GM13976 (cell line): ENCODE results near the gene KLK6.

ENCODE experiments used
- DNase-seq: peaks from one replicate; pipeline ENCODE4 v3.0.0; 2012; ENCODE audit warnings: low spot score
- in situ Hi-C: fragments of 300-500 bp; cut with MboI; formaldehyde crosslinking; loops from one replicate; pipeline ENCODE4 v1.12.0; 2022; ENCODE audit warnings: low sequenced_read_pairs, mixed read lengths, inconsistent platforms; ENCODE audit not compliant: unreplicated experiment
- TF ChIP-seq, protein P1 (sequence below): IDR thresholded peaks from 2 replicates; pipeline ENCODE4 v1.5.1; 2012; ENCODE audit warnings: borderline replicate concordance, mild to moderate bottlenecking; ENCODE audit not compliant: insufficient read depth; ENCODE audit errors: extremely low read depth, missing control alignments, control extremely low read depth

The KLK6 gene

GRCh38 chr19:50968716-50969412 is 527 bp downstream of the KLK6 start:
- TF ChIP-seq, protein P1, sequence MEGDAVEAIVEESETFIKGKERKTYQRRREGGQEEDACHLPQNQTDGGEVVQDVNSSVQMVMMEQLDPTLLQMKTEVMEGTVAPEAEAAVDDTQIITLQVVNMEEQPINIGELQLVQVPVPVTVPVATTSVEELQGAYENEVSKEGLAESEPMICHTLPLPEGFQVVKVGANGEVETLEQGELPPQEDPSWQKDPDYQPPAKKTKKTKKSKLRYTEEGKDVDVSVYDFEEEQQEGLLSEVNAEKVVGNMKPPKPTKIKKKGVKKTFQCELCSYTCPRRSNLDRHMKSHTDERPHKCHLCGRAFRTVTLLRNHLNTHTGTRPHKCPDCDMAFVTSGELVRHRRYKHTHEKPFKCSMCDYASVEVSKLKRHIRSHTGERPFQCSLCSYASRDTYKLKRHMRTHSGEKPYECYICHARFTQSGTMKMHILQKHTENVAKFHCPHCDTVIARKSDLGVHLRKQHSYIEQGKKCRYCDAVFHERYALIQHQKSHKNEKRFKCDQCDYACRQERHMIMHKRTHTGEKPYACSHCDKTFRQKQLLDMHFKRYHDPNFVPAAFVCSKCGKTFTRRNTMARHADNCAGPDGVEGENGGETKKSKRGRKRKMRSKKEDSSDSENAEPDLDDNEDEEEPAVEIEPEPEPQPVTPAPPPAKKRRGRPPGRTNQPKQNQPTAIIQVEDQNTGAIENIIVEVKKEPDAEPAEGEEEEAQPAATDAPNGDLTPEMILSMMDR, result no peak
- no peak for DNase-seq
- in situ Hi-C loops, result no loop called here

- in situ Hi-C loops, result no loop called here
- TF ChIP-seq, protein P1, result no peak
- DNase-seq, result no peak
Measured at GRCh38 chr19:50967929-50968715, 1.3 kb downstream of the KLK6 start.

DNA sequence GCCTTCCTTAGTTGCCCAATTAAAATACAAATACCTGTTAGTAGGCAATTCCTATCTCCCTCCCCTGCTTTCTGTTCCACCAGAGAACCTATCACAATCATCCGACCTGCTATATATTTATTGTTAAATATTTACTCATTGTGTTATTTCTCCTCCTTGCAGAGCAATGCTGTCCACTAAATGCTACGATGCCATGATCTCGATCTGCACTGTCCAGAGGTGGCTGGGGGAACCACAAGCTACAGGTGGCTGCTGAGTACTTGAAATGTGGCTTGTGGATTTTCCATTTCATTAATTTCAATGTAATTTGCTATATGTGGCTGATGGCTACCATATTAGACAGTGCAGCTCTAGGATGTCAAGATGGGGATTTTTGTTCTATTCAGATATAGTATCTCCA is 5.1 kb downstream of the KLK6 start:
- in situ Hi-C loops, result no loop called here
- TF ChIP-seq, protein P1, result no peak
- DNase-seq, result no peak

DNA sequence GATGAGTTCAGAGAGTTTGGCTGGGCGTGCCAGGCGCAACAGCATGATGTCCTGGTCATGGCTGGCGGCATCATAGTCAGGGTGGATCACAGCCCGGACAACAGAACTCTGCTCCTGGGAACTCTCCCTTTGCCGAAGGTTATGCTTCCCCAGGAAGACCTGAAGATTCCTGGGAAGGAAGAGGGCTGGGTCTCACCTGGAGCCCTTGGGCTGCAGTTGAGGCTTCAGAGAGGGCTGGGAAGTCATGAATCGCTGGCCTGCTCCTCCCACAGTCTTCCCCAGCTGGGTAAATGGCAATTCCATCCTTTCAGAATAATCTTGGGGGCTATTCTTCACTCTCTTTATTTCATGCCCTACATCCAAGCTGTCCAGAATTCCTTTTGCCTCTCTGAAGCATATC is 6.0 kb downstream of the KLK6 start:
- DNase-seq, result no peak
- in situ Hi-C loops, result no loop called here
- TF ChIP-seq, protein P1, result no peak

- in situ Hi-C loops, result no loop called here
- TF ChIP-seq, protein P1, result no peak
- no peak for DNase-seq
Measured at GRCh38 chr19:50962245-50962644, 7.1 kb downstream of the KLK6 start.

DNA sequence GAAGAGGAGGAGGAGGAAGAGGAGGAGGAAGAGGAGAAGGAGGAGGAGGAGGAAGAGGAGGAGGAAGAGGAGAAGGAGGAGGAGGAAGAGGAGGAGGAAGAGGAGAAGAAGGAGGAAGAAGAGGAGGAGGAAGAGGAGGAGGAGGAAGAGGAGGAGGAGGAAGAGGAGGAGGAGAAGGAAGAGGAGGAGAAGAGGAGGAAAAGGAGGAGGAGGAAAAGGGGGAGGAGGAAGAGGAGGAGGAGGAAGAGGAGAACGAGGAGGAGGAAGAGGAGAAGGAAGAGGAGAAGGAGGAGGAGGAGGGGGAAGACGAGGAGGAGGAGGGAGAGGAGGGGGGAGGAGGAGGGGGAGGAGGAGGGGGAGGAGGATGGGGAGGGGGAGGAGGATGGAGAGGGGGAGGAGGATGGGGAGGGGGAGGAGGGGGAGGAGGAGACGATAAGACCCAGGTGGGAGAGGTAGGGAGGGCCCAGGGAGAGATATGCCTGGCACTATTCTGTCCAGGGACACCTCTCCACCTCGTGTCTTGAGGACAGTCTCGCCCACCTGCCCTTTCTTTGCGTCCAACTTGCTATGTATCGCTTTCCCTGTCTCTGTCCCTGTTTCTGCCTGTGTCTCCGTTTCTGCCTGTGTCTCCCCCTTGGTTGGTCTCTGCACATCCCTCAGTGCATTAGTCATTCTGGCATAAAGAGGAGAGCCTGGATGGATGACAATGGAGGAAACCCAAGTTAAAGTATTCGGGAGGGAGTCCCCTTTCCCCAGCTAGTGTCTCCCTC is 9.5 kb downstream of the KLK6 start:
- no peak for DNase-seq
- TF ChIP-seq, protein P1, result no peak
- in situ Hi-C loops, result no loop called here
